A549 (cell line): ENCODE data around the gene CRYGN.

ENCODE experiments used
- RCOR1 ChIP-seq: fragments of 150-350 bp; IDR thresholded peaks from 2 replicates; pipeline ENCODE4 v1.6.1; 2014; ENCODE audit warnings: antibody characterized with exemption, low read length, low read depth
- TF ChIP-seq, protein P1 (sequence below): fragments of 450-650 bp; IDR thresholded peaks from 2 replicates; pipeline ENCODE4 v1.6.1; 2014; ENCODE audit warnings: antibody characterized with exemption

DNA sequence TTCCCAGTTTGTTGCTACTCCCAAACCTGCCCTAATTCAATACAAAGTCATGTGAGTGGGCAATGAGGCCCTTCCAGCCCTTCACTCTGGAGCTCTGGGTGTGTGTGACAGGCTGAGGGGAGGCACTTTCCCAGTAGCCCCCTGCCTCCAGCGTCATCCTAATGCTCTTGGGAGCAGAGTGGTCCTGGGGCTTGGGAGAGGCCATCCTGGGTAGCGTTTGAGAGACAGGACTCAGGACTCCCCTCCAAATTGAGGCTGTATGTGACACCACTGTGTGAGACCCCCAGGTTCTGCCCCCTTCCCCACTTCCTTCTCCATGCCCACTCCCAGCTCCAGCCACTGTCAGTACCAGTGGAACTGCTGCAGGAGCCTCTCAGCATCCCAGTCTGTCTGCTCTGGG is 6.5 kb upstream of the CRYGN start:
- TF ChIP-seq, protein P1, sequence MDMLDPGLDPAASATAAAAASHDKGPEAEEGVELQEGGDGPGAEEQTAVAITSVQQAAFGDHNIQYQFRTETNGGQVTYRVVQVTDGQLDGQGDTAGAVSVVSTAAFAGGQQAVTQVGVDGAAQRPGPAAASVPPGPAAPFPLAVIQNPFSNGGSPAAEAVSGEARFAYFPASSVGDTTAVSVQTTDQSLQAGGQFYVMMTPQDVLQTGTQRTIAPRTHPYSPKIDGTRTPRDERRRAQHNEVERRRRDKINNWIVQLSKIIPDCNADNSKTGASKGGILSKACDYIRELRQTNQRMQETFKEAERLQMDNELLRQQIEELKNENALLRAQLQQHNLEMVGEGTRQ = no peak
- TF ChIP-seq RCOR1 = no peak
